Measurements from ENCODE around the gene SNAI1. TPM values are rescaled to one million over a fixed set of nuclear protein-coding genes. Genes with fewer than 3 reads are reported as not detected.

SNAI1 gene
- total RNA-seq, 1 experiment from 2014 or later, result 3.6 TPM

GRCh38 chr20:50003253-50003656 lies 20.5 kb downstream of the SNAI1 start:
- peaks cover 18% of the 10 kb centered on the region; the same call in 1 of the 2 replicates for H3F3A ChIP-seq (ENCODE audit: insufficient read depth, low read depth)
- no TSS peak for BruUV-seq (replicated peaks)
- no peak overlapping the region for H3K27ac ChIP-seq
- no peak overlapping the region for H3K4me2 ChIP-seq
- no peak overlapping the region for H3K4me3 ChIP-seq
- POLR2A ChIA-PET (ENCODE audit: unreplicated experiment), result no interaction called here
- intact Hi-C loops (cut with micrococcal nuclease; ENCODE audit: unreplicated experiment), result no loop called here
- H3K36me3 ChIP-seq (ENCODE audit: low read depth), result no peaks in the 10 kb centered on the region
- H4K20me1 ChIP-seq (ENCODE audit: insufficient read depth), result no peaks in the 10 kb centered on the region
- H3K79me2 ChIP-seq (ENCODE audit: low read depth), result no peaks in the 10 kb centered on the region
- H3K9me3 ChIP-seq (ENCODE audit: insufficient read depth, low read depth), result no peaks in the 10 kb centered on the region
- H3K4me1 ChIP-seq (replicated peaks; ENCODE audit: insufficient read depth), result 0 out of 2 replicates have a peak, but pooled peaks cover 8% of the 10 kb centered on the region
- peak in 1 of 2 experiments; percentile 60 for DNase-seq
- TF ChIP-seq CTCF (conservative IDR thresholded peaks at IDR 0.05), result no peak
- no peak for TF ChIP-seq EZH2 (IDR thresholded peaks at IDR 0.05; ENCODE audit: low read depth)
- H3K9me2 ChIP-seq (ENCODE audit: insufficient read depth), result no peaks in the 10 kb centered on the region
- H2AFZ ChIP-seq, result no peak overlapping the region
- CTCF ChIA-PET, result no interaction called here
- H3K27me3 ChIP-seq (ENCODE audit: insufficient read depth, low read depth), result no peaks in the 10 kb centered on the region

GRCh38 chr20:50004229-50004628 lies 21.4 kb downstream of the SNAI1 start:
- Histone ChIP-seq H2AFZ (no peak overlapping the region), H3K36me3 (ENCODE audit: low read depth) (no peaks in the 10 kb centered on the region), H3K4me3 (no peak overlapping the region), H3K9me3 (ENCODE audit: insufficient read depth, low read depth) (no peaks in the 10 kb centered on the region), H3K27me3 (ENCODE audit: insufficient read depth, low read depth) (no peaks in the 10 kb centered on the region), H3K9me2 (ENCODE audit: insufficient read depth) (no peaks in the 10 kb centered on the region), H3F3A (ENCODE audit: insufficient read depth, low read depth) (peaks cover 24% of the 10 kb centered on the region), H3K4me2 (no peak overlapping the region), H4K20me1 (ENCODE audit: insufficient read depth) (no peaks in the 10 kb centered on the region), H3K27ac (no peak overlapping the region), H3K79me2 (ENCODE audit: low read depth) (no peaks in the 10 kb centered on the region), H3K4me1 (replicated peaks; ENCODE audit: insufficient read depth) (0 out of 2 replicates have a peak, but pooled peaks cover 6% of the 10 kb centered on the region)
- no TSS peak for BruUV-seq (replicated peaks)
- ChIA-PET CTCF (no interaction called here), POLR2A (ENCODE audit: unreplicated experiment) (interaction anchor here (0.6 kb wide), 1 partner anchor 44 kb away, joined by 5 read pairs; no protein-coding TSS in a partner anchor)
- intact Hi-C loops (cut with micrococcal nuclease; ENCODE audit: unreplicated experiment), result no loop called here
- no peak for TF ChIP-seq EZH2 (IDR thresholded peaks at IDR 0.05; ENCODE audit: low read depth)
- TF ChIP-seq CTCF (conservative IDR thresholded peaks at IDR 0.05), result no peak
- DNase-seq, result no peak

DNA sequence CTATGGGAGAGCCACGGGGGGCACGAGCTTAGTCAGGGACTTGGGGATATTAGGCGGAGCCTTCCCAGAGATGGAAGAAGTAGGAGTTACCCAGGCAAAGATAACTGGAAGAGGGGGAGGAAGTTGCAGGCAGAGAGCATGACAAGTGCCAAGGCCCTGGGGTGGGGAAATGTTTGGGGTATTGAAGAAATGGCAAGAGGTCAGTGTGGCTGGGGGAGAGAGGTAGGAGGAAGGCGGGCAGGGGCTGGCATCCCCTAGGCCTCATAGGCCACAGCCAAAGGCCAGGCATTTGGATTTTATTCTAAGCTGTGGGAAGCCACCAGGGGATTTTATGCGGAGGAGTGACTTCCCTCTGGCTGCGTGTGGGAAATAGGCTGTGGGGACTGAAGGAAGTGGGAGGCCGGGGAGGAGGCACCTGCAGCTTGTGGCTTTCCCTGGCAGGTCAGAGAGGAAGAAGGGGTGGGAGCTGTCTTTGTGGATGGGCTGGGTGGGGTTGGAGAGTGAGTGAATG lies 22.7 kb downstream of the SNAI1 start:
- POLR2A ChIA-PET (ENCODE audit: unreplicated experiment), result no interaction called here

More for the DNA sequence above, 22.7 kb downstream of the SNAI1 start:
- Histone ChIP-seq H3K4me3 (no peak overlapping the region), H3K4me1 (replicated peaks; ENCODE audit: insufficient read depth) (0 out of 2 replicates have a peak, but pooled peaks cover 6% of the 10 kb centered on the region), H4K20me1 (ENCODE audit: insufficient read depth) (no peaks in the 10 kb centered on the region), H3K36me3 (ENCODE audit: low read depth) (no peaks in the 10 kb centered on the region), H3K27me3 (ENCODE audit: insufficient read depth, low read depth) (no peaks in the 10 kb centered on the region), H3K27ac (no peak overlapping the region), H3K9me3 (ENCODE audit: insufficient read depth, low read depth) (no peaks in the 10 kb centered on the region), H3F3A (ENCODE audit: insufficient read depth, low read depth) (peaks cover 24% of the 10 kb centered on the region), H2AFZ (no peak overlapping the region), H3K79me2 (ENCODE audit: low read depth) (no peaks in the 10 kb centered on the region), H3K4me2 (no peak overlapping the region), H3K9me2 (ENCODE audit: insufficient read depth) (no peaks in the 10 kb centered on the region)
- DNase-seq, result no peak
- CTCF ChIA-PET, result interaction anchor here (0.6 kb wide), 2 partner anchors 53 to 348 kb away, joined by 3 to 4 read pairs; no protein-coding TSS in a partner anchor
- TF ChIP-seq CTCF (conservative IDR thresholded peaks at IDR 0.05), result no peak
- TF ChIP-seq EZH2 (IDR thresholded peaks at IDR 0.05; ENCODE audit: low read depth), result no peak
- intact Hi-C loops (cut with micrococcal nuclease; ENCODE audit: unreplicated experiment), result no loop called here
- BruUV-seq (replicated peaks), result no TSS peak
